ENCODE measurements around the gene RIBC2.

RIBC2 gene

GRCh38 chr22:45452565-45453379 lies 39.3 kb downstream of the RIBC2 start:
- Histone ChIP-seq H3K27me3 (ENCODE audit: insufficient read depth, low read length, poor library complexity, severe bottlenecking) (no peaks in the 10 kb centered on the region), H3K9me2 (replicated peaks; ENCODE audit: low read depth, low read length) (no peaks in the 10 kb centered on the region)

GRCh38 chr22:45453764-45454163 lies 40.3 kb downstream of the RIBC2 start:
- no peak overlapping the region for H3K9ac ChIP-seq (ENCODE audit: low read depth, low read length, poor library complexity, severe bottlenecking)
- H3K4me3 ChIP-seq (ENCODE audit: low read length, poor library complexity, severe bottlenecking): no peak overlapping the region
- H2AFZ ChIP-seq (ENCODE audit: low read length): no peak overlapping the region
- TF ChIP-seq CTCF (conservative IDR thresholded peaks at IDR 0.05; ENCODE audit: low read length) (no peak), EZH2phosphoT487 (IDR thresholded peaks at IDR 0.05; ENCODE audit: borderline replicate concordance) (no peak)
- no peaks in the 10 kb centered on the region for H3K9me2 ChIP-seq (replicated peaks; ENCODE audit: low read depth, low read length)
- no peaks in the 10 kb centered on the region for H3K27me3 ChIP-seq (ENCODE audit: insufficient read depth, low read length, poor library complexity, severe bottlenecking)
- no peaks in the 10 kb centered on the region for H3F3A ChIP-seq (ENCODE audit: low read depth)
- no peaks in the 10 kb centered on the region for H3K79me2 ChIP-seq (ENCODE audit: insufficient read depth, low read length)
- H3K4me1 ChIP-seq (ENCODE audit: insufficient read depth, low read length, poor library complexity, severe bottlenecking): no peaks in the 10 kb centered on the region
- H3K36me3 ChIP-seq (ENCODE audit: insufficient read depth, low read length): no peaks in the 10 kb centered on the region
- H3K9me3 ChIP-seq (ENCODE audit: insufficient read depth, low read depth, low read length): no peaks in the 10 kb centered on the region
- H3K4me2 ChIP-seq (ENCODE audit: low read depth, low read length, poor library complexity, severe bottlenecking): no peak overlapping the region
- H4K20me1 ChIP-seq (ENCODE audit: insufficient read depth, low read length, poor library complexity, severe bottlenecking): no peaks in the 10 kb centered on the region

More at GRCh38 chr22:45452565-45453379, 39.3 kb downstream of the RIBC2 start:
- no peak overlapping the region for H3K4me3 ChIP-seq (ENCODE audit: low read length, poor library complexity, severe bottlenecking)
- H3K79me2 ChIP-seq (ENCODE audit: insufficient read depth, low read length): no peaks in the 10 kb centered on the region
- H3K4me1 ChIP-seq (ENCODE audit: insufficient read depth, low read length, poor library complexity, severe bottlenecking): no peaks in the 10 kb centered on the region
- no peak overlapping the region for H3K4me2 ChIP-seq (ENCODE audit: low read depth, low read length, poor library complexity, severe bottlenecking)
- no peak overlapping the region for H2AFZ ChIP-seq (ENCODE audit: low read length)
- no peaks in the 10 kb centered on the region for H3K36me3 ChIP-seq (ENCODE audit: insufficient read depth, low read length)
- no peaks in the 10 kb centered on the region for H4K20me1 ChIP-seq (ENCODE audit: insufficient read depth, low read length, poor library complexity, severe bottlenecking)
- H3F3A ChIP-seq (ENCODE audit: low read depth): no peaks in the 10 kb centered on the region
- H3K9ac ChIP-seq (ENCODE audit: low read depth, low read length, poor library complexity, severe bottlenecking): no peak overlapping the region
- no peaks in the 10 kb centered on the region for H3K9me3 ChIP-seq (ENCODE audit: insufficient read depth, low read depth, low read length)
- TF ChIP-seq EZH2phosphoT487 (IDR thresholded peaks at IDR 0.05; ENCODE audit: borderline replicate concordance): no peak
- no peak for TF ChIP-seq CTCF (conservative IDR thresholded peaks at IDR 0.05; ENCODE audit: low read length)

GRCh38 chr22:45454275-45454674 lies 40.8 kb downstream of the RIBC2 start:
- H2AFZ ChIP-seq (ENCODE audit: low read length): no peak overlapping the region
- H3K79me2 ChIP-seq (ENCODE audit: insufficient read depth, low read length): no peaks in the 10 kb centered on the region
- H3K4me1 ChIP-seq (ENCODE audit: insufficient read depth, low read length, poor library complexity, severe bottlenecking): no peaks in the 10 kb centered on the region
- no peaks in the 10 kb centered on the region for H3K27me3 ChIP-seq (ENCODE audit: insufficient read depth, low read length, poor library complexity, severe bottlenecking)
- no peaks in the 10 kb centered on the region for H3F3A ChIP-seq (ENCODE audit: low read depth)
- H3K9me3 ChIP-seq (ENCODE audit: insufficient read depth, low read depth, low read length): no peaks in the 10 kb centered on the region
- H4K20me1 ChIP-seq (ENCODE audit: insufficient read depth, low read length, poor library complexity, severe bottlenecking): no peaks in the 10 kb centered on the region
- no peak overlapping the region for H3K4me2 ChIP-seq (ENCODE audit: low read depth, low read length, poor library complexity, severe bottlenecking)
- no peaks in the 10 kb centered on the region for H3K36me3 ChIP-seq (ENCODE audit: insufficient read depth, low read length)
- H3K4me3 ChIP-seq (ENCODE audit: low read length, poor library complexity, severe bottlenecking): no peak overlapping the region
- TF ChIP-seq CTCF (conservative IDR thresholded peaks at IDR 0.05; ENCODE audit: low read length) (no peak), EZH2phosphoT487 (IDR thresholded peaks at IDR 0.05; ENCODE audit: borderline replicate concordance) (no peak)
- no peak overlapping the region for H3K9ac ChIP-seq (ENCODE audit: low read depth, low read length, poor library complexity, severe bottlenecking)
- no peaks in the 10 kb centered on the region for H3K9me2 ChIP-seq (replicated peaks; ENCODE audit: low read depth, low read length)

Measured in Loucy (cell line).